Kidney epithelial cell (primary cell): Measurements from ENCODE around the gene CIPC. TPM values are rescaled to one million over a fixed set of nuclear protein-coding genes. Genes with fewer than 3 reads are reported as not detected.

ENCODE experiments used
- DNase-seq: peaks from one replicate; pipeline ENCODE4 v3.0.0-alpha.2; 2010; ENCODE audit warnings: low read depth
- H3K27me3 ChIP-seq: 2 replicates; pipeline ENCODE4 v1.6.0; 2011; ENCODE audit warnings: low read length; ENCODE audit not compliant: control insufficient read depth, insufficient read depth
- H3K36me3 ChIP-seq: 2 replicates; pipeline ENCODE4 v1.5.1; 2011; ENCODE audit warnings: low read length; ENCODE audit not compliant: control insufficient read depth, insufficient read depth
- H3K4me3 ChIP-seq: 2 replicates; pipeline ENCODE4 v1.5.1; 2011; ENCODE audit warnings: low read depth, mild to moderate bottlenecking, control low read depth, low read length
- total RNA-seq: library from RNA; depleted of rRNA; stranded (reverse); fragments of >200 nt; gene quantifications from 2 replicates; pipeline ENCODE4 v1.2.3, GENCODE V29; 2015
- TF ChIP-seq, protein P1 (sequence below): IDR thresholded peaks from 2 replicates; pipeline ENCODE4 v1.5.1; 2011; ENCODE audit warnings: mild to moderate bottlenecking, moderate library complexity, low read length, control low read depth, inconsistent platforms; ENCODE audit not compliant: insufficient read depth, poor library complexity, severe bottlenecking

CIPC gene
- total RNA-seq, 1 donor from 2014 or later: 15.9 TPM

GRCh38 chr14:77153802-77154201, 55.7 kb downstream of the CIPC start:
- DNase-seq: no peak
- Histone ChIP-seq H3K36me3 (no peaks in the 10 kb centered on the region), H3K4me3 (no peak overlapping the region), H3K27me3 (peaks cover 31% of the 10 kb centered on the region)
- TF ChIP-seq, protein P1, sequence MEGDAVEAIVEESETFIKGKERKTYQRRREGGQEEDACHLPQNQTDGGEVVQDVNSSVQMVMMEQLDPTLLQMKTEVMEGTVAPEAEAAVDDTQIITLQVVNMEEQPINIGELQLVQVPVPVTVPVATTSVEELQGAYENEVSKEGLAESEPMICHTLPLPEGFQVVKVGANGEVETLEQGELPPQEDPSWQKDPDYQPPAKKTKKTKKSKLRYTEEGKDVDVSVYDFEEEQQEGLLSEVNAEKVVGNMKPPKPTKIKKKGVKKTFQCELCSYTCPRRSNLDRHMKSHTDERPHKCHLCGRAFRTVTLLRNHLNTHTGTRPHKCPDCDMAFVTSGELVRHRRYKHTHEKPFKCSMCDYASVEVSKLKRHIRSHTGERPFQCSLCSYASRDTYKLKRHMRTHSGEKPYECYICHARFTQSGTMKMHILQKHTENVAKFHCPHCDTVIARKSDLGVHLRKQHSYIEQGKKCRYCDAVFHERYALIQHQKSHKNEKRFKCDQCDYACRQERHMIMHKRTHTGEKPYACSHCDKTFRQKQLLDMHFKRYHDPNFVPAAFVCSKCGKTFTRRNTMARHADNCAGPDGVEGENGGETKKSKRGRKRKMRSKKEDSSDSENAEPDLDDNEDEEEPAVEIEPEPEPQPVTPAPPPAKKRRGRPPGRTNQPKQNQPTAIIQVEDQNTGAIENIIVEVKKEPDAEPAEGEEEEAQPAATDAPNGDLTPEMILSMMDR: no peak

GRCh38 chr14:77154421-77154820, 56.4 kb downstream of the CIPC start:
- DNase-seq: no peak
- Histone ChIP-seq H3K4me3 (no peak overlapping the region), H3K27me3 (peaks cover 33% of the 10 kb centered on the region), H3K36me3 (no peaks in the 10 kb centered on the region)
- TF ChIP-seq, protein P1: no peak

GRCh38 chr14:77155083-77155482, 57.0 kb downstream of the CIPC start:
- TF ChIP-seq, protein P1: no peak
- H3K36me3 ChIP-seq: no peaks in the 10 kb centered on the region
- peaks cover 33% of the 10 kb centered on the region for H3K27me3 ChIP-seq
- no peak for DNase-seq
- no peak overlapping the region for H3K4me3 ChIP-seq

- no peak overlapping the region for H3K4me3 ChIP-seq
- TF ChIP-seq, protein P1: no peak
- DNase-seq: no peak
Measured at GRCh38 chr14:77157740-77158139, 59.7 kb downstream of the CIPC start.

DNA sequence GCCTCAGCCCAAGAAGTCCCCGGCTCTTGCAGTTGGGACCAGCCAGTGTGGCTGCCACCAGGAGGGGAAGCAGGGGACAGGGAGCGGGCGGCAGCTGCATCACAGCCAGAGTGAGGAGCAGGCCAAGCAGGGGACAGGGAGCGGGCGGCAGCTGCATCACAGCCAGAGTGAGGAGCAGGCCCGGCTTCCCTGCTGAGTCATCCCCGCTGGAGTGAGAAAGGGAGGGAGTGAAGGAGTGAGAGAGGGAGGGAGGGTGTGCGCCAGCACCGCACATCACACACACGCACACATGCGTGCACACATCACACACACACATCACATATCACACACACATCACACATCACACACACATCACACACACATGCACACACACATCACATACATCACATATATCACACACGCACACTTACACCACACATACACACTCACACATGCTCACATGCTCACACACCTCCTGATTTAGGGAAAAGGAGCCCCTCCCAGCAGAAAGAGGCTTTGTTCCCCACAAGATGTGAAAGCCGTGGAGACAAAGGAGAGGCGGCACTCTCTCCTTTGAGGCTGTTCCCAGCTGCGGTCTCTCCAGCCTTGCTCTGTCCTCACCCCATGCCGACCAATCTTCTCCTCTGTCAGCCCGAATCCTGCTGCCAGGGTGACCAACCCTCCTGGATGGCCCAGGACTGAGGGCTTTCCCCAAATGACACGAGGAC, 60.3 kb downstream of the CIPC start:
- peaks cover 33% of the 10 kb centered on the region for H3K27me3 ChIP-seq
- no peaks in the 10 kb centered on the region for H3K36me3 ChIP-seq
- TF ChIP-seq, protein P1: no peak
- no peak overlapping the region for H3K4me3 ChIP-seq
- no peak for DNase-seq

More at GRCh38 chr14:77157740-77158139, 59.7 kb downstream of the CIPC start:
- Histone ChIP-seq H3K36me3 (no peaks in the 10 kb centered on the region), H3K27me3 (peaks cover 36% of the 10 kb centered on the region)

DNA sequence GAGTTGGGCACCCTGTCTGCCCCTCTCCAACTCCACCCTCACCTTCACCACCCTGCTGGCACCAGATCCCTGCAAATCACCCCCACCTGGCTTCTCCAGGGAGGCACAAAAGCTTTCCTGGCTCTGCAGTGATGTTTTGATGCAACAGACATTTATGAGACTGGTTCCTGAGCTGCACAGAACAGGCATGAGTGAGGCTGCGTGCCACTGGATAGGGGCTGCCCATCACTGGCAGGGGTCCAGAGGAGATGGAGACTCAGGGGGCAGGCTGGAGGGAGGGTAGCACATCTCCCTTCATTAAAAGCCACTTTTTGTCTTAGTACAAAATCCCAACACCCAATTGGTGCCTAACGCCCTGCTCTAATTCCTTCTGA, 60.8 kb downstream of the CIPC start:
- Histone ChIP-seq H3K4me3 (no peak overlapping the region), H3K27me3 (peaks cover 28% of the 10 kb centered on the region), H3K36me3 (no peaks in the 10 kb centered on the region)
- TF ChIP-seq, protein P1: no peak
- no peak for DNase-seq
